HCT116 (cell line): ENCODE data around the gene STAM2. TPM values are rescaled to one million over a fixed set of nuclear protein-coding genes. Genes with fewer than 3 reads are reported as not detected.

Experiments used
- ATAC-seq: fragments of 200-7000 bp; cut with Tn5 transposase; 2 replicates; pipeline ENCODE4 v1.9.1; 2020; ENCODE audit warnings: mild to moderate bottlenecking, moderate library complexity
- BruUV-seq: library from RNA; stranded (reverse); fragments of 400-500 nt; replicated peaks from 2 replicates; lab custom pipeline; 2021; lab: Mats Ljungman, UMichigan
- CTCF ChIA-PET: fragments of 300-600 bp; sonication (Branson Sonifier 250); formaldehyde crosslinking; loops from one replicate; lab custom pipeline; 2021; ENCODE audit warnings: antibody characterized with exemption; lab: Charles Lee
- POLR2A ChIA-PET: fragments of 300-600, 350-600 bp; sonication (Branson Sonifier 250); formaldehyde crosslinking; loops from one replicate; lab custom pipeline; 2021; ENCODE audit warnings: antibody characterized with exemption; lab: Charles Lee
- RAD21 ChIA-PET, 2 experiments: fragments of 300-600 bp; sonication (Branson Sonifier 250); formaldehyde crosslinking; loops; one replicate each; lab custom pipeline; 2023; ENCODE audit warnings: low total read pairs in 2 of 2; ENCODE audit not compliant: uncharacterized antibody in 2 of 2, unreplicated experiment in 2 of 2, low non-redundant PET in 1 of 2; lab: Charles Lee
- DNase-seq: peaks from one replicate; pipeline ENCODE4 v3.0.0-alpha.2; 2010; ENCODE audit warnings: low read depth, low spot score
- H2AFZ ChIP-seq: fragments of 200-600 bp; shearing (Covaris generic), sonication (generic); 2 replicates; pipeline ENCODE4 v1.6.1; 2017; ENCODE audit warnings: low read depth, mixed run types, mixed read lengths, antibody characterized with exemption, low read length; ENCODE audit not compliant: poor library complexity, severe bottlenecking
- H3K27ac ChIP-seq: 2 replicates; pipeline ENCODE4 v1.5.1; 2012; ENCODE audit warnings: low read depth, low read length
- H3K27me3 ChIP-seq: fragments of 200-600 bp; sonication (generic); 2 replicates; pipeline ENCODE4 v1.6.1; 2016; ENCODE audit warnings: mixed run types, low read length, mixed read lengths; ENCODE audit not compliant: insufficient read depth
- H3K36me3 ChIP-seq, 2 experiments: fragments of 200-500 bp in 1 of 2; fragments of 200-600 bp in 1 of 2; sonication (Bioruptor generic) in 1 of 2; sonication (generic) in 1 of 2; 2 replicates each; pipeline versions ENCODE4 v1.5.1 to v1.6.1; 2014 to 2016; ENCODE audit warnings: low read length in 2 of 2, inconsistent platforms in 1 of 2, mixed read lengths in 1 of 2, mixed run types in 1 of 2; ENCODE audit not compliant: insufficient read depth in 2 of 2, control insufficient read depth in 1 of 2
- H3K4me1 ChIP-seq, 2 experiments: fragments of 200-600 bp in 1 of 2; sonication (generic) in 1 of 2; 2 replicates each; pipeline versions ENCODE4 v1.5.1 to v1.6.1; 2012 to 2017; ENCODE audit warnings: low read length in 2 of 2, inconsistent platforms in 1 of 2, mild to moderate bottlenecking in 1 of 2, mixed read lengths in 1 of 2, mixed run types in 1 of 2, moderate library complexity in 1 of 2; ENCODE audit not compliant: insufficient read depth in 2 of 2, control insufficient read depth in 1 of 2
- H3K4me2 ChIP-seq: fragments of 200-600 bp; sonication (generic); 2 replicates; pipeline ENCODE4 v1.6.1; 2017; ENCODE audit warnings: mixed run types, low read length, mixed read lengths
- H3K4me3 ChIP-seq, 2 experiments: fragments of 200-600 bp in 1 of 2; sonication (generic) in 1 of 2; replicated peaks in 1 of 2; 2 replicates each; pipeline ENCODE4 v1.5.1; 2011 to 2016; ENCODE audit warnings: low read length in 2 of 2, control low read depth in 1 of 2, low read depth in 1 of 2, mild to moderate bottlenecking in 1 of 2, mixed read lengths in 1 of 2, mixed run types in 1 of 2
- H3K79me2 ChIP-seq: fragments of 200-600 bp; sonication (generic); 2 replicates; pipeline ENCODE4 v1.6.1; 2017; ENCODE audit warnings: mild to moderate bottlenecking, mixed run types, low read length, moderate library complexity, mixed read lengths; ENCODE audit not compliant: insufficient read depth
- H3K9ac ChIP-seq: fragments of 200-600 bp; sonication (generic); 2 replicates; pipeline ENCODE4 v1.6.1; 2016; ENCODE audit warnings: low read length, mixed read lengths
- H3K9me2 ChIP-seq: fragments of 200-600 bp; sonication (generic), shearing (Covaris generic); 2 replicates; pipeline ENCODE4 v1.6.1; 2017; ENCODE audit warnings: mixed run types, mild to moderate bottlenecking, moderate library complexity; ENCODE audit not compliant: insufficient read depth
- H3K9me3 ChIP-seq, 2 experiments: fragments of 200-500 bp in 1 of 2; fragments of 200-600 bp in 1 of 2; sonication (Bioruptor generic) in 1 of 2; sonication (generic) in 1 of 2; 2 replicates each; pipeline ENCODE4 v1.6.1; 2014 to 2017; ENCODE audit warnings: low read length in 2 of 2, mixed read lengths in 2 of 2, inconsistent platforms in 1 of 2, low read depth in 1 of 2, mild to moderate bottlenecking in 1 of 2, mixed run types in 1 of 2, moderate library complexity in 1 of 2; ENCODE audit not compliant: control insufficient read depth in 1 of 2, insufficient read depth in 1 of 2
- H4K20me1 ChIP-seq: fragments of 200-600 bp; sonication (generic), shearing (Covaris generic); 2 replicates; pipeline ENCODE4 v1.6.1; 2017; ENCODE audit warnings: mixed run types, mild to moderate bottlenecking, moderate library complexity; ENCODE audit not compliant: insufficient read depth
- CTCF ChIP-seq, 3 experiments: fragments of 200-600 bp in 1 of 3; sonication (generic) in 1 of 3; IDR thresholded peaks in 2 of 3; conservative IDR thresholded peaks in 1 of 3; 2 replicates each; pipeline ENCODE4 v1.5.1; 2012 to 2017; ENCODE audit warnings: low read depth in 2 of 3, low read length in 2 of 3, antibody characterized with exemption in 1 of 3, borderline replicate concordance in 1 of 3, control low read depth in 1 of 3, mild to moderate bottlenecking in 1 of 3, mixed read lengths in 1 of 3, mixed run types in 1 of 3, moderate library complexity in 1 of 3; ENCODE audit not compliant: insufficient read depth in 1 of 3
- ELF1 ChIP-seq: IDR thresholded peaks from 2 replicates; pipeline ENCODE4 v1.6.1; 2012; ENCODE audit warnings: low read depth, borderline replicate concordance
- EZH2 ChIP-seq: fragments of 200-600 bp; sonication (generic); IDR thresholded peaks from 2 replicates; pipeline ENCODE4 v1.6.1; 2017; ENCODE audit warnings: antibody characterized with exemption, mixed run types
- EZH2phosphoT487 ChIP-seq: fragments of 200-600 bp; IDR thresholded peaks from 2 replicates; pipeline ENCODE4 v1.6.1; 2018; ENCODE audit warnings: antibody characterized with exemption, borderline replicate concordance
- FOSL1 ChIP-seq: IDR thresholded peaks from 2 replicates; pipeline ENCODE4 v1.6.1; 2012; ENCODE audit warnings: low read depth
- MAX ChIP-seq: IDR thresholded peaks from 2 replicates; pipeline ENCODE4 v1.6.1; 2012
- SRF ChIP-seq: IDR thresholded peaks from 2 replicates; pipeline ENCODE4 v1.6.1; 2012; ENCODE audit warnings: low read depth
- TCF7L2 ChIP-seq: IDR thresholded peaks from 2 replicates; pipeline ENCODE4 v1.7.0; 2011; ENCODE audit warnings: borderline replicate concordance, inconsistent platforms; ENCODE audit not compliant: insufficient read depth, insufficient read length; ENCODE audit errors: extremely low read depth
- ZFX ChIP-seq: fragments of 450-650 bp; IDR thresholded peaks from 2 replicates; pipeline ENCODE4 v1.6.1; 2017
- ZNF274 ChIP-seq: fragments of 200-500 bp; sonication (Bioruptor generic); IDR thresholded peaks from 2 replicates; pipeline ENCODE4 v1.6.1; 2014; ENCODE audit warnings: mild to moderate bottlenecking, low read depth, low read length, inconsistent platforms
- intact Hi-C: fragments of 100-400 bp; cut with micrococcal nuclease; formaldehyde crosslinking; loops from 2 replicates; pipeline ENCODE4 v1.10.0; 2022
- total RNA-seq: library from RNA; stranded (reverse); gene quantifications from one replicate; pipeline ENCODE4 v1.2.1, GENCODE V29; 2021; ENCODE audit not compliant: unreplicated experiment
- TF ChIP-seq, protein P1 (sequence below): IDR thresholded peaks from 2 replicates; pipeline ENCODE4 v1.6.1; 2011; ENCODE audit warnings: mild to moderate bottlenecking, low read length, moderate library complexity; ENCODE audit not compliant: insufficient replicate concordance; ENCODE audit errors: extremely low read depth

Gene STAM2
- total RNA-seq, 1 experiment from 2014 or later: 19.2 TPM

- Histone ChIP-seq H3K36me3 (no peaks in the 10 kb centered on the region), H3K27ac (no peak overlapping the region), H2AFZ (no peak overlapping the region), H3K9me3 (no peaks in the 10 kb centered on the region), H3K4me3 (no peak overlapping the region), H3K9ac (no peak overlapping the region), H4K20me1 (no peaks in the 10 kb centered on the region), H3K4me2 (no peak overlapping the region), H3K4me1 (peaks cover 0 to 21% of the 10 kb centered on the region in 2 experiments; a peak in 2 of 4 replicates), H3K27me3 (no peaks in the 10 kb centered on the region), H3K9me2 (no peaks in the 10 kb centered on the region), H3K79me2 (no peaks in the 10 kb centered on the region)
- POLR2A ChIA-PET: no interaction called here
- intact Hi-C loops: no loop called here
- DNase-seq (no peak), ATAC-seq (no peak)
- BruUV-seq: no TSS peak
- TF ChIP-seq EZH2phosphoT487: no peak
- TF ChIP-seq ZNF274: no peak
- no peak for TF ChIP-seq TCF7L2
- TF ChIP-seq MAX: no peak
- TF ChIP-seq ELF1: no peak
- no peak for TF ChIP-seq ZFX
- TF ChIP-seq SRF: no peak
- TF ChIP-seq, protein P1, sequence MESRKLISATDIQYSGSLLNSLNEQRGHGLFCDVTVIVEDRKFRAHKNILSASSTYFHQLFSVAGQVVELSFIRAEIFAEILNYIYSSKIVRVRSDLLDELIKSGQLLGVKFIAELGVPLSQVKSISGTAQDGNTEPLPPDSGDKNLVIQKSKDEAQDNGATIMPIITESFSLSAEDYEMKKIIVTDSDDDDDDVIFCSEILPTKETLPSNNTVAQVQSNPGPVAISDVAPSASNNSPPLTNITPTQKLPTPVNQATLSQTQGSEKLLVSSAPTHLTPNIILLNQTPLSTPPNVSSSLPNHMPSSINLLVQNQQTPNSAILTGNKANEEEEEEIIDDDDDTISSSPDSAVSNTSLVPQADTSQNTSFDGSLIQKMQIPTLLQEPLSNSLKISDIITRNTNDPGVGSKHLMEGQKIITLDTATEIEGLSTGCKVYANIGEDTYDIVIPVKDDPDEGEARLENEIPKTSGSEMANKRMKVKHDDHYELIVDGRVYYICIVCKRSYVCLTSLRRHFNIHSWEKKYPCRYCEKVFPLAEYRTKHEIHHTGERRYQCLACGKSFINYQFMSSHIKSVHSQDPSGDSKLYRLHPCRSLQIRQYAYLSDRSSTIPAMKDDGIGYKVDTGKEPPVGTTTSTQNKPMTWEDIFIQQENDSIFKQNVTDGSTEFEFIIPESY: no peak
- TF ChIP-seq CTCF (IDR thresholded peaks at IDR 0.05 in 2 of 3, conservative IDR thresholded peaks at IDR 0.05 in 1 of 3; ENCODE audit: borderline replicate concordance in 1 of 3, insufficient read depth in 1 of 3, low read depth in 2 of 3, low read length in 2 of 3): no peak
- no peak for TF ChIP-seq FOSL1
- TF ChIP-seq EZH2: no peak
- RAD21 ChIA-PET: no interaction called here
- CTCF ChIA-PET: no interaction called here
Observed at GRCh38 chr2:152095146-152095545, 80.4 kb downstream of the STAM2 start.
